Endothelial cell of umbilical vein (primary cell): ENCODE measurements around the gene CHD9NB. TPM values are rescaled to one million over a fixed set of nuclear protein-coding genes. Genes with fewer than 3 reads are reported as not detected.

Source experiments
- BruUV-seq: library from RNA; stranded (reverse); fragments of 400-500 nt; replicated peaks from 2 replicates; lab custom pipeline; 2021; lab: Mats Ljungman, UMichigan
- CTCF ChIA-PET: fragments of 300-600, 350-600 bp; sonication (Branson Sonifier 250); formaldehyde crosslinking; loops from one replicate; lab custom pipeline; 2021; ENCODE audit warnings: antibody characterized with exemption, inconsistent platforms; lab: Charles Lee
- POLR2A ChIA-PET: fragments of 300-600, 350-600 bp; sonication (Branson Sonifier 250); formaldehyde crosslinking; loops from one replicate; lab custom pipeline; 2021; ENCODE audit warnings: antibody characterized with exemption, inconsistent platforms; lab: Charles Lee
- DNase-seq: peaks from one replicate; pipeline ENCODE4 v3.0.0-alpha.2; 2011; ENCODE audit warnings: low read depth, low spot score
- FAIRE-seq: peaks from 2 replicates; lab custom pipeline; 2011; peaks lifted over from hg19 to GRCh38; lab: Jason Lieb, UNC
- H2AFZ ChIP-seq: 2 replicates; pipeline ENCODE4 v1.6.0; 2012; ENCODE audit warnings: low read depth, low read length, control low read depth, inconsistent platforms
- H3K27ac ChIP-seq: 2 replicates; pipeline ENCODE4 v1.5.1; 2011; ENCODE audit warnings: low read depth, mild to moderate bottlenecking, control low read depth, low read length, moderate library complexity; ENCODE audit not compliant: insufficient read depth
- H3K27me3 ChIP-seq, 2 experiments: 2 replicates each; pipeline versions ENCODE4 v1.6.0 to v1.6.1; 2011; ENCODE audit warnings: low read length in 2 of 2, mixed read lengths in 1 of 2; ENCODE audit not compliant: control insufficient read depth in 2 of 2, insufficient read depth in 2 of 2
- H3K36me3 ChIP-seq, 2 experiments: 2 replicates in 1 of 2; 3 replicates in 1 of 2; pipeline ENCODE4 v1.5.1; 2011; ENCODE audit warnings: low read length in 2 of 2, mild to moderate bottlenecking in 1 of 2, moderate library complexity in 1 of 2; ENCODE audit not compliant: control insufficient read depth in 2 of 2, insufficient read depth in 2 of 2; ENCODE audit errors: extremely low read depth in 1 of 2
- H3K4me1 ChIP-seq: 3 replicates; pipeline ENCODE4 v1.5.1; 2011; ENCODE audit warnings: mild to moderate bottlenecking, low read length; ENCODE audit not compliant: control insufficient read depth, insufficient read depth; ENCODE audit errors: extremely low read depth
- H3K4me2 ChIP-seq: 2 replicates; pipeline ENCODE4 v1.6.1; 2011; ENCODE audit warnings: low read length, control low read depth, mixed read lengths; ENCODE audit not compliant: insufficient read depth
- H3K4me3 ChIP-seq, 3 experiments: fragments of 200-600 bp in 1 of 3; sonication (generic), shearing (Covaris generic) in 1 of 3; replicated peaks in 1 of 3; 2 replicates each; pipeline ENCODE4 v1.5.1; 2011 to 2016; ENCODE audit warnings: control low read depth in 3 of 3, low read length in 3 of 3, mild to moderate bottlenecking in 2 of 3, inconsistent platforms in 1 of 3, low read depth in 1 of 3, moderate library complexity in 1 of 3; ENCODE audit not compliant: insufficient read depth in 1 of 3
- H3K79me2 ChIP-seq: 2 replicates; pipeline ENCODE4 v1.6.0; 2012; ENCODE audit warnings: low read length, inconsistent platforms; ENCODE audit not compliant: control insufficient read depth, insufficient read depth
- H3K9ac ChIP-seq: replicated peaks from 2 replicates; pipeline ENCODE3; 2011; ENCODE audit warnings: low read length, control low read depth; ENCODE audit not compliant: insufficient read depth; ENCODE audit errors: extremely low read depth
- H3K9me1 ChIP-seq: replicated peaks from 3 replicates; pipeline ENCODE4 v1.6.0; 2011; ENCODE audit warnings: mild to moderate bottlenecking, low read length; ENCODE audit not compliant: control insufficient read depth, insufficient read depth; ENCODE audit errors: extremely low read depth
- H3K9me3 ChIP-seq: replicated peaks from 2 replicates; pipeline ENCODE4 v1.5.1; 2012; ENCODE audit warnings: low read length, inconsistent platforms; ENCODE audit not compliant: control insufficient read depth, insufficient read depth
- H4K20me1 ChIP-seq: replicated peaks from 2 replicates; pipeline ENCODE3; 2011; ENCODE audit warnings: mild to moderate bottlenecking, low read length; ENCODE audit not compliant: control insufficient read depth, insufficient read depth; ENCODE audit errors: extremely low read depth
- EZH2 ChIP-seq: IDR thresholded peaks from 2 replicates; pipeline ENCODE4 v1.6.1; 2012; ENCODE audit warnings: borderline replicate concordance, low read depth, mild to moderate bottlenecking, moderate library complexity, low read length, inconsistent platforms; ENCODE audit not compliant: severe bottlenecking
- FOS ChIP-seq: IDR thresholded peaks from 2 replicates; pipeline ENCODE4 v1.6.1; 2011; ENCODE audit warnings: mild to moderate bottlenecking, low read length, moderate library complexity, borderline replicate concordance; ENCODE audit not compliant: insufficient read depth
- GATA2 ChIP-seq: IDR thresholded peaks from 2 replicates; pipeline ENCODE4 v1.7.0; 2011; ENCODE audit warnings: low read depth, mild to moderate bottlenecking, moderate library complexity, mixed read lengths, low read length; ENCODE audit not compliant: insufficient read length, insufficient read depth
- JUN ChIP-seq: IDR thresholded peaks from 2 replicates; pipeline ENCODE4 v1.6.1; 2011; ENCODE audit warnings: borderline replicate concordance, low read depth; ENCODE audit not compliant: insufficient read length, insufficient read depth
- MYC ChIP-seq: IDR thresholded peaks from one replicate; pipeline ENCODE4 v1.6.1; 2011; ENCODE audit warnings: mild to moderate bottlenecking, low read depth, low read length
- POLR2A ChIP-seq: IDR thresholded peaks from 2 replicates; pipeline ENCODE4 v1.6.1; 2012; ENCODE audit warnings: low read depth, mild to moderate bottlenecking, control low read depth, low read length
- POLR2AphosphoS5 ChIP-seq: IDR thresholded peaks from 2 replicates; pipeline ENCODE4 v1.6.1; 2012; ENCODE audit warnings: low read depth, mild to moderate bottlenecking, control low read depth, low read length, moderate library complexity; ENCODE audit not compliant: insufficient read depth
- dilution Hi-C: fragments of 300-500 bp; cut with MboI; formaldehyde crosslinking; loops from one replicate; pipeline ENCODE4 v1.15.0; 2019; ENCODE audit warnings: low sequenced_read_pairs; ENCODE audit not compliant: extremely low pct_ligation_motif_present
- intact Hi-C: fragments of 100-400 bp; cut with micrococcal nuclease; formaldehyde crosslinking; loops from one replicate; pipeline ENCODE4 v1.10.0; 2022
- polyA plus RNA-seq, 4 experiments: library from polyadenylated mRNA; depleted of rRNA in 3 of 4; stranded (reverse) in 3 of 4; unstranded in 1 of 4; fragments of >200 nt; gene quantifications; 2 replicates each; pipeline versions ENCODE4 v1.2.1 to v1.2.3, GENCODE V29; 2011 to 2012; ENCODE audit warnings: missing spikeins in 1 of 4
- total RNA-seq: library from RNA; stranded (reverse); gene quantifications from 2 replicates; pipeline ENCODE4 v1.2.3, GENCODE V29; 2021
- TF ChIP-seq, protein P1 (sequence below), 2 donors: IDR thresholded peaks; 1 replicate in 1 of 2; 2 replicates in 1 of 2; pipeline ENCODE4 v1.5.1; 2011; ENCODE audit warnings: low read length in 2 of 2, mild to moderate bottlenecking in 2 of 2, moderate library complexity in 2 of 2, control low read depth in 1 of 2, inconsistent platforms in 1 of 2, low read depth in 1 of 2; ENCODE audit not compliant: insufficient read depth in 1 of 2; ENCODE audit errors: extremely low read depth in 1 of 2
- TF ChIP-seq, protein P2 (sequence below): IDR thresholded peaks from 2 replicates; pipeline ENCODE4 v1.6.1; 2011; ENCODE audit not compliant: insufficient read depth, insufficient read length

The CHD9NB gene
- total and polyA plus RNA-seq, 2 donors (not counting 3 experiments of a cell fraction or from before 2014, with no cell fraction given) = 0.44 to 0.66 TPM

DNA sequence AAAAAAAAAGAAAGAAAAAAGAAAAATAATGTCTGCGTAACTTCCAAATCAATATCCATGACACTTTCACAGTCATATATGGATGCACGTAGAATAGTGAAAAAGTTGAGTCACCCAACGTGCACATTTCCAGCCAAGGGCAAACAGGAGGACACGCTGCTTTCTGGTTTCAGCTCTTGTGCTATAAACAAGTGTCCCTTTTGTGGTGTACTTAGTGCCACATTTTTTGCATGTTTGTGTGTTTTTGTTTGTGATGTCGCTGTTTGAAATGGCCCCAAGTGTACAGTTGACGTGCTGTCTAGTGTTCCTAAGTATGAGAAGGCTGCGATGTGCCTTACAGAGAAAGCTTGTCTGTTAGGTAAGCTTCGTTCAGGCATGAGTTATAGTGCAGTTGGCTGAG lies 5.0 kb upstream of the CHD9NB start:
- Histone ChIP-seq H3K9ac (no peak overlapping the region), H3K27me3 (no peaks in the 10 kb centered on the region), H3K9me3 (no peaks in the 10 kb centered on the region), H3K4me1 (peaks cover 20% of the 10 kb centered on the region), H3K36me3 (no peaks in the 10 kb centered on the region), H3K79me2 (peaks cover 19% of the 10 kb centered on the region), H3K4me2 (no peak overlapping the region), H4K20me1 (no peaks in the 10 kb centered on the region), H3K9me1 (no peaks in the 10 kb centered on the region), H3K27ac (no peak overlapping the region), H2AFZ (no peak overlapping the region), H3K4me3 (no peak overlapping the region)
- TF ChIP-seq MYC = no peak
- no peak for TF ChIP-seq POLR2A
- no peak for TF ChIP-seq POLR2AphosphoS5
- TF ChIP-seq, protein P1, sequence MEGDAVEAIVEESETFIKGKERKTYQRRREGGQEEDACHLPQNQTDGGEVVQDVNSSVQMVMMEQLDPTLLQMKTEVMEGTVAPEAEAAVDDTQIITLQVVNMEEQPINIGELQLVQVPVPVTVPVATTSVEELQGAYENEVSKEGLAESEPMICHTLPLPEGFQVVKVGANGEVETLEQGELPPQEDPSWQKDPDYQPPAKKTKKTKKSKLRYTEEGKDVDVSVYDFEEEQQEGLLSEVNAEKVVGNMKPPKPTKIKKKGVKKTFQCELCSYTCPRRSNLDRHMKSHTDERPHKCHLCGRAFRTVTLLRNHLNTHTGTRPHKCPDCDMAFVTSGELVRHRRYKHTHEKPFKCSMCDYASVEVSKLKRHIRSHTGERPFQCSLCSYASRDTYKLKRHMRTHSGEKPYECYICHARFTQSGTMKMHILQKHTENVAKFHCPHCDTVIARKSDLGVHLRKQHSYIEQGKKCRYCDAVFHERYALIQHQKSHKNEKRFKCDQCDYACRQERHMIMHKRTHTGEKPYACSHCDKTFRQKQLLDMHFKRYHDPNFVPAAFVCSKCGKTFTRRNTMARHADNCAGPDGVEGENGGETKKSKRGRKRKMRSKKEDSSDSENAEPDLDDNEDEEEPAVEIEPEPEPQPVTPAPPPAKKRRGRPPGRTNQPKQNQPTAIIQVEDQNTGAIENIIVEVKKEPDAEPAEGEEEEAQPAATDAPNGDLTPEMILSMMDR (IDR thresholded peaks at IDR 0.05; ENCODE audit: extremely low read depth in 1 of 2, insufficient read depth in 1 of 2, low read depth in 1 of 2, low read length in 2 of 2) = no peak
- no peak for TF ChIP-seq JUN
- TF ChIP-seq EZH2 = no peak
- TF ChIP-seq, protein P2, sequence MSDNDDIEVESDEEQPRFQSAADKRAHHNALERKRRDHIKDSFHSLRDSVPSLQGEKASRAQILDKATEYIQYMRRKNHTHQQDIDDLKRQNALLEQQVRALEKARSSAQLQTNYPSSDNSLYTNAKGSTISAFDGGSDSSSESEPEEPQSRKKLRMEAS = no peak
- no peak for TF ChIP-seq GATA2
- no peak for TF ChIP-seq FOS
- dilution Hi-C loops = no loop called here
- CTCF ChIA-PET = interaction anchor here (0.8 to 5.6 kb wide), 4 partner anchors 22 to 226 kb away, joined by 3 to 61 read pairs (median 12); no protein-coding TSS in a partner anchor
- intact Hi-C loops = loop anchor here (10.0 kb wide), 2 partner anchors 377 to 447 kb away; partner anchors contain the start of genes AKTIP and RBL2
- DNase-seq (no peak), FAIRE-seq (no peak)
- POLR2A ChIA-PET = interaction anchor here (3.2 kb wide), 1 partner anchor 42 kb away, joined by 11 read pairs; no protein-coding TSS in a partner anchor
- BruUV-seq = no TSS peak
